Measurements from ENCODE around the gene LCP2. TPM values are rescaled to one million over a fixed set of nuclear protein-coding genes. Genes with fewer than 3 reads are reported as not detected.
A peak's percentile ranks its signal among the peaks of the same experiment; 100 is the strongest.

Gene LCP2
- total RNA-seq, 2 donors from 2014 or later = 3.9 to 6.5 TPM

GRCh38 chr5:170341545-170341944, 44.0 kb upstream of the LCP2 start:
- Histone ChIP-seq H3K27ac (no peak overlapping the region), H3K27me3 (no peaks in the 10 kb centered on the region), H3K4me3 (no peak overlapping the region), H3K4me1 (no peaks in the 10 kb centered on the region), H3K9me3 (no peaks in the 10 kb centered on the region), H3K36me3 (no peaks in the 10 kb centered on the region)
- TF ChIP-seq, protein P1, sequence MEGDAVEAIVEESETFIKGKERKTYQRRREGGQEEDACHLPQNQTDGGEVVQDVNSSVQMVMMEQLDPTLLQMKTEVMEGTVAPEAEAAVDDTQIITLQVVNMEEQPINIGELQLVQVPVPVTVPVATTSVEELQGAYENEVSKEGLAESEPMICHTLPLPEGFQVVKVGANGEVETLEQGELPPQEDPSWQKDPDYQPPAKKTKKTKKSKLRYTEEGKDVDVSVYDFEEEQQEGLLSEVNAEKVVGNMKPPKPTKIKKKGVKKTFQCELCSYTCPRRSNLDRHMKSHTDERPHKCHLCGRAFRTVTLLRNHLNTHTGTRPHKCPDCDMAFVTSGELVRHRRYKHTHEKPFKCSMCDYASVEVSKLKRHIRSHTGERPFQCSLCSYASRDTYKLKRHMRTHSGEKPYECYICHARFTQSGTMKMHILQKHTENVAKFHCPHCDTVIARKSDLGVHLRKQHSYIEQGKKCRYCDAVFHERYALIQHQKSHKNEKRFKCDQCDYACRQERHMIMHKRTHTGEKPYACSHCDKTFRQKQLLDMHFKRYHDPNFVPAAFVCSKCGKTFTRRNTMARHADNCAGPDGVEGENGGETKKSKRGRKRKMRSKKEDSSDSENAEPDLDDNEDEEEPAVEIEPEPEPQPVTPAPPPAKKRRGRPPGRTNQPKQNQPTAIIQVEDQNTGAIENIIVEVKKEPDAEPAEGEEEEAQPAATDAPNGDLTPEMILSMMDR (IDR thresholded peaks at IDR 0.05) = no peak
- no peak for DNase-seq (ENCODE audit: low spot score)

- no peaks in the 10 kb centered on the region for H3K9me3 ChIP-seq
- DNase-seq (ENCODE audit: low spot score) = no peak
- H3K27ac ChIP-seq = no peak overlapping the region
- no peaks in the 10 kb centered on the region for H3K36me3 ChIP-seq
- H3K27me3 ChIP-seq = no peaks in the 10 kb centered on the region
- TF ChIP-seq, protein P1 (IDR thresholded peaks at IDR 0.05) = no peak
- no peaks in the 10 kb centered on the region for H3K4me1 ChIP-seq
- H3K4me3 ChIP-seq = no peak overlapping the region
Measured at GRCh38 chr5:170339780-170340167, 42.2 kb upstream of the LCP2 start.

DNA sequence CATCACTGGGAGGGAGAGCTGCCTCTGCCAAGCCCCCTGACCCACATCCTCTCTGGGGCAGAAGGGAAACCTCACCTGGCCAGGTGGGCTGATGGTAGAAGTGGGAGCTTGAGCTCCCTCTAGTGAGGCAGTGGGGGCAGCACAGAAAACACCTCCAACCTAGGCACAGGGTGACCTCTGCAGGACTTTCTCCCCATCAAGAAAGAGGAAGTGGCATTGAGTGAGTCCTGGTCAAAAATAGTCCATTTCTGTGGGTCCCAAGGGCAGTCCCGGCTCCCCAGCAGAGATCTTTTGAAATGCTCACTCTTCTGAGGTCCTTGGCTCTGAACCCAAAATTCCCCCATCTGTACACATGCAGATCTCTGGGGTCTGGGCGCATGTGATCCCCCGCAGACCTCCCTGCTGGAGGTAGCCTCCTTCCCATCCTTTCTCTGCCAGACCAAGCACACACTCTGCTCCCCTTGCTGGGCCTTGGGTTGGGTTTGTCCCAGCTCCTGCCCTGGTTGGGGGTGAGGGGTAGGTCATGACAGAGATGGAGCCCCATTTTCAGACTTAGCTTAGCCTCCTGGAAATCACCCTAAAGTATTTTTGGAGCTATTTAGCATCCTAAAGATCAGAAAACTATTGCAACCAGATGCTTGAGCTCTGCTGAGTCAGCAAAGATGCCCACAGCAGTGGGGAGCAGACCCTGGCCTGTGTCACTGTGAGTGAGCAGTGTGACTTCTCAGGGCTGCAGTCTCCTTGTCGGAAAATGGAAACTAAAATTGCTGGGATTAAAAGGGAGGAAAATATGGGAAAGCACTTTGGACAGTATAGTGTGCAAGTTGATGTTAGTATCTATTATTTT, 41.6 kb upstream of the LCP2 start:
- H3K36me3 ChIP-seq = no peaks in the 10 kb centered on the region
- no peaks in the 10 kb centered on the region for H3K4me1 ChIP-seq
- TF ChIP-seq, protein P1 (IDR thresholded peaks at IDR 0.05) = peak; percentile 26 to 61
- no peak for DNase-seq (ENCODE audit: low spot score)
- H3K27ac ChIP-seq = no peak overlapping the region
- H3K27me3 ChIP-seq = no peaks in the 10 kb centered on the region
- no peak overlapping the region for H3K4me3 ChIP-seq
- H3K9me3 ChIP-seq = no peaks in the 10 kb centered on the region

- Histone ChIP-seq H3K36me3 (no peaks in the 10 kb centered on the region), H3K4me1 (no peaks in the 10 kb centered on the region), H3K27ac (no peak overlapping the region), H3K27me3 (no peaks in the 10 kb centered on the region), H3K9me3 (no peaks in the 10 kb centered on the region), H3K4me3 (no peak overlapping the region)
- TF ChIP-seq, protein P1 (IDR thresholded peaks at IDR 0.05) = no peak
- DNase-seq (ENCODE audit: low spot score) = no peak
Measured at GRCh38 chr5:170338291-170338690, 40.7 kb upstream of the LCP2 start.

GRCh38 chr5:170337045-170337733, 39.6 kb upstream of the LCP2 start:
- Histone ChIP-seq H3K36me3 (no peaks in the 10 kb centered on the region), H3K9me3 (no peaks in the 10 kb centered on the region), H3K27me3 (no peaks in the 10 kb centered on the region), H3K4me3 (no peak overlapping the region), H3K27ac (no peak overlapping the region), H3K4me1 (no peaks in the 10 kb centered on the region)
- no peak for DNase-seq (ENCODE audit: low spot score)
- TF ChIP-seq, protein P1 (IDR thresholded peaks at IDR 0.05) = no peak
